Rectal smooth muscle tissue (tissue), 1 donor: ENCODE results near the gene OGFOD2.

Experiments used
- H3K27ac ChIP-seq: one replicate; pipeline ENCODE4 v1.7.0; 2013; ENCODE audit warnings: low read depth, low read length, inconsistent platforms
- H3K27me3 ChIP-seq: one replicate; pipeline ENCODE4 v1.7.0; 2013; ENCODE audit warnings: low read length; ENCODE audit not compliant: control insufficient read depth, insufficient read depth
- H3K36me3 ChIP-seq: one replicate; pipeline ENCODE4 v1.7.0; 2013; ENCODE audit warnings: low read length; ENCODE audit not compliant: control insufficient read depth, insufficient read depth
- H3K4me1 ChIP-seq: one replicate; pipeline ENCODE4 v1.7.0; 2013; ENCODE audit warnings: low read length; ENCODE audit not compliant: control insufficient read depth, insufficient read depth
- H3K4me3 ChIP-seq: one replicate; pipeline ENCODE4 v1.7.0; 2013; ENCODE audit warnings: low read length
- H3K9ac ChIP-seq: one replicate; pipeline ENCODE4 v1.7.0; 2013; ENCODE audit warnings: low read length

Gene OGFOD2

GRCh38 chr12:122997343-122998250, 22.6 kb downstream of the OGFOD2 start:
- no peak overlapping the region for H3K9ac ChIP-seq
- no peak overlapping the region for H3K4me3 ChIP-seq
- no peaks in the 10 kb centered on the region for H3K4me1 ChIP-seq
- peaks cover 5% of the 10 kb centered on the region for H3K36me3 ChIP-seq
- no peaks in the 10 kb centered on the region for H3K27me3 ChIP-seq
- H3K27ac ChIP-seq, result no peak overlapping the region

GRCh38 chr12:122998316-122998715, 23.3 kb downstream of the OGFOD2 start:
- H3K27ac ChIP-seq, result no peak overlapping the region
- H3K4me3 ChIP-seq, result no peak overlapping the region
- H3K36me3 ChIP-seq, result peaks cover 5% of the 10 kb centered on the region
- no peaks in the 10 kb centered on the region for H3K27me3 ChIP-seq
- no peak overlapping the region for H3K9ac ChIP-seq
- H3K4me1 ChIP-seq, result no peaks in the 10 kb centered on the region

- Histone ChIP-seq H3K27ac (no peak overlapping the region), H3K9ac (no peak overlapping the region), H3K4me3 (no peak overlapping the region), H3K27me3 (no peaks in the 10 kb centered on the region), H3K36me3 (peaks cover 6% of the 10 kb centered on the region), H3K4me1 (no peaks in the 10 kb centered on the region)
These were observed 24.3 kb downstream of the OGFOD2 start for GRCh38 chr12:122999196-122999946.

GRCh38 chr12:122999986-123000420, 25.0 kb downstream of the OGFOD2 start:
- Histone ChIP-seq H3K4me1 (no peaks in the 10 kb centered on the region), H3K27me3 (no peaks in the 10 kb centered on the region), H3K27ac (no peak overlapping the region), H3K36me3 (peaks cover 9% of the 10 kb centered on the region), H3K4me3 (no peak overlapping the region), H3K9ac (no peak overlapping the region)

- no peaks in the 10 kb centered on the region for H3K4me1 ChIP-seq
These were observed 25.5 kb downstream of the OGFOD2 start for GRCh38 chr12:123000578-123000977.

GRCh38 chr12:123001464-123001863, 26.4 kb downstream of the OGFOD2 start:
- peaks cover 12% of the 10 kb centered on the region for H3K36me3 ChIP-seq

More at GRCh38 chr12:123000578-123000977, 25.5 kb downstream of the OGFOD2 start:
- Histone ChIP-seq H3K36me3 (peaks cover 12% of the 10 kb centered on the region), H3K27ac (no peak overlapping the region), H3K9ac (no peak overlapping the region), H3K27me3 (no peaks in the 10 kb centered on the region), H3K4me3 (no peak overlapping the region)

GRCh38 chr12:123003257-123003656, 28.2 kb downstream of the OGFOD2 start:
- Histone ChIP-seq H3K36me3 (peaks cover 16% of the 10 kb centered on the region), H3K4me3 (no peak overlapping the region), H3K4me1 (no peaks in the 10 kb centered on the region)

More at GRCh38 chr12:123001464-123001863, 26.4 kb downstream of the OGFOD2 start:
- H3K9ac ChIP-seq, result no peak overlapping the region
- no peak overlapping the region for H3K27ac ChIP-seq
- no peaks in the 10 kb centered on the region for H3K27me3 ChIP-seq
- H3K4me3 ChIP-seq, result no peak overlapping the region
- H3K4me1 ChIP-seq, result no peaks in the 10 kb centered on the region

GRCh38 chr12:123004287-123004686, 29.2 kb downstream of the OGFOD2 start:
- no peaks in the 10 kb centered on the region for H3K4me1 ChIP-seq
- H3K27ac ChIP-seq, result no peak overlapping the region
- H3K9ac ChIP-seq, result no peak overlapping the region
- no peaks in the 10 kb centered on the region for H3K27me3 ChIP-seq
- no peak overlapping the region for H3K4me3 ChIP-seq
- H3K36me3 ChIP-seq, result peaks cover 16% of the 10 kb centered on the region

More at GRCh38 chr12:123003257-123003656, 28.2 kb downstream of the OGFOD2 start:
- H3K27me3 ChIP-seq, result no peaks in the 10 kb centered on the region
- H3K9ac ChIP-seq, result no peak overlapping the region
- H3K27ac ChIP-seq, result no peak overlapping the region

- Histone ChIP-seq H3K4me1 (no peaks in the 10 kb centered on the region), H3K9ac (no peak overlapping the region), H3K27ac (no peak overlapping the region), H3K36me3 (peaks cover 16% of the 10 kb centered on the region), H3K27me3 (no peaks in the 10 kb centered on the region), H3K4me3 (no peak overlapping the region)
These were observed 30.1 kb downstream of the OGFOD2 start for GRCh38 chr12:123005081-123005626.

- no peak overlapping the region for H3K4me3 ChIP-seq
- H3K4me1 ChIP-seq, result no peaks in the 10 kb centered on the region
- no peak overlapping the region for H3K27ac ChIP-seq
- H3K36me3 ChIP-seq, result peaks cover 13% of the 10 kb centered on the region
- no peak overlapping the region for H3K9ac ChIP-seq
- no peaks in the 10 kb centered on the region for H3K27me3 ChIP-seq
These were observed 31.9 kb downstream of the OGFOD2 start for GRCh38 chr12:123006977-123007376.

GRCh38 chr12:123010110-123010509, 35.1 kb downstream of the OGFOD2 start:
- Histone ChIP-seq H3K4me1 (no peaks in the 10 kb centered on the region), H3K4me3 (no peak overlapping the region), H3K27ac (no peak overlapping the region), H3K27me3 (no peaks in the 10 kb centered on the region), H3K9ac (no peak overlapping the region), H3K36me3 (peaks cover 8% of the 10 kb centered on the region)

- Histone ChIP-seq H3K9ac (no peak overlapping the region), H3K4me1 (no peaks in the 10 kb centered on the region), H3K4me3 (no peak overlapping the region), H3K27ac (no peak overlapping the region), H3K27me3 (no peaks in the 10 kb centered on the region), H3K36me3 (peaks cover 6% of the 10 kb centered on the region)
These were observed 35.6 kb downstream of the OGFOD2 start for GRCh38 chr12:123010681-123011080.
